Caco-2 (cell line): ENCODE results near the gene CES4A. TPM values are rescaled to one million over a fixed set of nuclear protein-coding genes. Genes with fewer than 3 reads are reported as not detected.
A peak's percentile ranks its signal among the peaks of the same experiment; 100 is the strongest.

Experiments
- BruUV-seq: library from RNA; stranded (reverse); fragments of 400-500 nt; replicated peaks from 2 replicates; lab custom pipeline; 2021; lab: Mats Ljungman, UMichigan
- CTCF ChIA-PET: fragments of 300-600 bp; sonication (Branson Sonifier 250); formaldehyde crosslinking; loops from one replicate; lab custom pipeline; 2022; ENCODE audit warnings: antibody characterized with exemption; lab: Charles Lee
- POLR2A ChIA-PET: fragments of 300-600 bp; sonication (Branson Sonifier 250); formaldehyde crosslinking; loops from one replicate; lab custom pipeline; 2022; ENCODE audit warnings: antibody characterized with exemption; lab: Charles Lee
- DNase-seq, 2 experiments: peaks; one replicate each; pipeline versions ENCODE4 v3.0.0 to v3.0.0-alpha.2; 2020 to 2022
- H3K27me3 ChIP-seq: replicated peaks from 2 replicates; pipeline ENCODE4 v1.6.0; 2011; ENCODE audit warnings: low read length; ENCODE audit not compliant: control insufficient read depth, insufficient read depth
- H3K36me3 ChIP-seq: 2 replicates; pipeline ENCODE4 v1.5.1; 2011; ENCODE audit warnings: low read length; ENCODE audit not compliant: control insufficient read depth, insufficient read depth
- H3K4me1 ChIP-seq: fragments of 250-450 bp; sonication (Bioruptor Pico); 2 replicates; pipeline ENCODE4 v1.5.1; 2020; ENCODE audit warnings: mild to moderate bottlenecking
- H3K4me3 ChIP-seq: 2 replicates; pipeline ENCODE4 v1.5.1; 2011; ENCODE audit warnings: low read depth, mild to moderate bottlenecking, control low read depth, low read length
- H3K9me3 ChIP-seq: fragments of 250-450 bp; sonication (Bioruptor Pico); 2 replicates; pipeline ENCODE4 v1.5.1; 2020; ENCODE audit warnings: mild to moderate bottlenecking, moderate library complexity
- H3K27ac Mint-ChIP-seq: one replicate; pipeline ENCODE4 v1.8.0; 2022; ENCODE audit warnings: mixed read lengths; ENCODE audit not compliant: unreplicated experiment
- H3K27me3 Mint-ChIP-seq: one replicate; pipeline ENCODE4 v1.8.0; 2022; ENCODE audit warnings: mixed read lengths; ENCODE audit not compliant: insufficient read depth, unreplicated experiment
- H3K36me3 Mint-ChIP-seq: one replicate; pipeline ENCODE4 v1.8.0; 2022; ENCODE audit warnings: mild to moderate bottlenecking, mixed read lengths; ENCODE audit not compliant: insufficient read depth, unreplicated experiment
- H3K4me1 Mint-ChIP-seq: one replicate; pipeline ENCODE4 v1.8.0; 2022; ENCODE audit warnings: low read depth, mixed read lengths; ENCODE audit not compliant: unreplicated experiment
- H3K4me3 Mint-ChIP-seq: one replicate; pipeline ENCODE4 v1.8.0; 2022; ENCODE audit warnings: mild to moderate bottlenecking, moderate library complexity, mixed read lengths; ENCODE audit not compliant: unreplicated experiment
- H3K9me3 Mint-ChIP-seq: one replicate; pipeline ENCODE4 v1.8.0; 2022; ENCODE audit warnings: mixed read lengths; ENCODE audit not compliant: unreplicated experiment
- CTCF ChIP-seq, 2 experiments: fragments of 200-600 bp in 1 of 2; IDR thresholded peaks; 1 replicate in 1 of 2; 2 replicates in 1 of 2; pipeline versions ENCODE4 v1.5.1 to v1.8.0; 2011 to 2022; ENCODE audit warnings: antibody characterized with exemption in 1 of 2, control low read depth in 1 of 2, inconsistent platforms in 1 of 2, low read depth in 1 of 2, low read length in 1 of 2, mild to moderate bottlenecking in 1 of 2, moderate library complexity in 1 of 2; ENCODE audit not compliant: insufficient read depth in 1 of 2, severe bottlenecking in 1 of 2, unreplicated experiment in 1 of 2
- intact Hi-C: fragments of 100-400 bp; cut with micrococcal nuclease; formaldehyde crosslinking; loops from one replicate; pipeline ENCODE4 v1.10.0; 2022; ENCODE audit not compliant: unreplicated experiment
- total RNA-seq: library from RNA; stranded (reverse); gene quantifications from 2 replicates; pipeline ENCODE4 v1.2.3, GENCODE V29; 2022

The CES4A gene
- total RNA-seq, 1 experiment from 2014 or later, result not detected

- no peaks in the 10 kb centered on the region for H3K36me3 Mint-ChIP-seq
- POLR2A ChIA-PET, result no interaction called here
- intact Hi-C loops, result no loop called here
- Histone ChIP-seq H3K4me3 (no peak overlapping the region), H3K36me3 (no peaks in the 10 kb centered on the region), H3K27me3 (no peaks in the 10 kb centered on the region), H3K9me3 (no peaks in the 10 kb centered on the region), H3K4me1 (peaks cover 11% of the 10 kb centered on the region; the same call in 1 of the 2 replicates)
- no peaks in the 10 kb centered on the region for H3K4me1 Mint-ChIP-seq
- CTCF ChIA-PET, result no interaction called here
- no peak for DNase-seq
- TF ChIP-seq CTCF (IDR thresholded peaks at IDR 0.05; ENCODE audit: insufficient read depth in 1 of 2, low read depth in 1 of 2, low read length in 1 of 2, severe bottlenecking in 1 of 2, unreplicated experiment in 1 of 2), result no peak
- no peaks in the 10 kb centered on the region for H3K9me3 Mint-ChIP-seq
- H3K27me3 Mint-ChIP-seq, result peaks cover 6% of the 10 kb centered on the region
- no peak overlapping the region for H3K27ac Mint-ChIP-seq
- no TSS peak for BruUV-seq
- no peak overlapping the region for H3K4me3 Mint-ChIP-seq
These were observed 8.1 kb downstream of the CES4A start for GRCh38 chr16:66996324-66996982.

- Histone ChIP-seq H3K4me3 (no peak overlapping the region), H3K36me3 (no peaks in the 10 kb centered on the region), H3K9me3 (no peaks in the 10 kb centered on the region), H3K27me3 (no peaks in the 10 kb centered on the region), H3K4me1 (peaks cover 11% of the 10 kb centered on the region; the same call in 1 of the 2 replicates)
- BruUV-seq, result no TSS peak
- Mint-ChIP-seq H3K4me3 (no peak overlapping the region), H3K27me3 (peaks cover 6% of the 10 kb centered on the region), H3K9me3 (no peaks in the 10 kb centered on the region), H3K27ac (no peak overlapping the region), H3K36me3 (no peaks in the 10 kb centered on the region), H3K4me1 (no peaks in the 10 kb centered on the region)
- no peak for DNase-seq
- intact Hi-C loops, result no loop called here
- no peak for TF ChIP-seq CTCF (IDR thresholded peaks at IDR 0.05; ENCODE audit: insufficient read depth in 1 of 2, low read depth in 1 of 2, low read length in 1 of 2, severe bottlenecking in 1 of 2, unreplicated experiment in 1 of 2)
- ChIA-PET POLR2A (no interaction called here), CTCF (interaction anchor here (0.6 kb wide), 1 partner anchor 373 kb away, joined by 5 read pairs; no protein-coding TSS in a partner anchor)
These were observed 8.6 kb downstream of the CES4A start for GRCh38 chr16:66996983-66997358.

GRCh38 chr16:67000384-67001351 lies 12.3 kb downstream of the CES4A start:
- Histone ChIP-seq H3K9me3 (no peaks in the 10 kb centered on the region), H3K4me3 (peak overlapping the region; percentile 34), H3K27me3 (no peaks in the 10 kb centered on the region), H3K4me1 (peaks cover 11% of the 10 kb centered on the region; the same call in 1 of the 2 replicates), H3K36me3 (no peaks in the 10 kb centered on the region)
- peak overlapping the region; percentile 58 for H3K4me3 Mint-ChIP-seq
- H3K27ac Mint-ChIP-seq, result no peak overlapping the region
- no peaks in the 10 kb centered on the region for H3K4me1 Mint-ChIP-seq
- ChIA-PET CTCF (interaction anchor here (0.5 kb wide), 1 partner anchor 41 kb away, joined by 3 read pairs; no protein-coding TSS in a partner anchor), POLR2A (interaction anchor here (0.5 kb wide), 1 partner anchor 153 kb away, joined by 3 read pairs; no protein-coding TSS in a partner anchor)
- H3K9me3 Mint-ChIP-seq, result no peaks in the 10 kb centered on the region
- no peak for TF ChIP-seq CTCF (IDR thresholded peaks at IDR 0.05; ENCODE audit: insufficient read depth in 1 of 2, low read depth in 1 of 2, low read length in 1 of 2, severe bottlenecking in 1 of 2, unreplicated experiment in 1 of 2)
- intact Hi-C loops, result no loop called here
- DNase-seq, result peak in 1 of 2 experiments; percentile 38
- peaks cover 6% of the 10 kb centered on the region for H3K27me3 Mint-ChIP-seq
- H3K36me3 Mint-ChIP-seq, result no peaks in the 10 kb centered on the region
- no TSS peak for BruUV-seq
